GM19455 (cell line): ENCODE results near the gene MACC1.

ENCODE experiments used
- ATAC-seq: cut with Tn5 transposase; IDR thresholded peaks from one replicate; pipeline ENCODE4 v1.9.1; 2021; ENCODE audit not compliant: unreplicated experiment

The MACC1 gene

DNA sequence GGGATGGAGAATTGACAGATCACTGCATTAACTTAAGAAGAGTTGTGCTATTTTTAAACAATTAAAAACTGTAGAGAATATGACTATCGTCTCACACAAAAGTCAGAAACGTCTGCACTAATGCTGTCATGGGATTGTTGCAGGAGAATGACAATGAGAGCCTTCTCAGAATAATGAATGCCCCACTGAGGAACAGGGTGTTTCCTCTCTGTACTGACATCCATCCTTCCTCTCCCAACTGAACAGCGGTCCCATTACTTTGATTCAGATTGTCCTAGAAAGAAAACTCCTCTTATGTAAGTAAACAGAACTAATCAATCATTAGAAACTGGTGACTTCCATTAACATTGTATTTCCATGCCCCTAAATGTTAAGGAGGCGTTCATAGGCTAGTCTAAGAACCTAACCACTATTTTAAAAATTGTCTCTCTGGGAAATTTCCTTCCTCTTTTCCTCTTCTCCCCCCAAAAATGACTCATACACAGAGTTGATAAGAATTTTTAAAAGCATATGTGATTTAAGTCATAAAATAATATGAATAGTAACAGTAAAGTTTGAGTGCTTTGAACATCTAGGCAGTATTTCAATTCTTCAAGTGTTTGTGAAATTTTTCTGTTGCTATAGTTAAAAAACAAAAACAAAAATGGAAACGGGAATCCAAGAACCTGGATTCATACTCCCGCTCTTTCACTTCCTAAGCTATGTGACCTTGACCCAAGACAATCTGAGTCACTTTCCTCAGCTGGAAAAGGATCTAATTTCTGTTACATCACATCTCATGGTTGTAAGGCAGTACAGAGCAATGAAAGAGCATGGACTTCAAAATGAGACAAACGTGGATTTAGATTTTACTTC, 12.7 kb upstream of the MACC1 start:
- ATAC-seq = no peak

- no peak for ATAC-seq
These were observed 11.9 kb upstream of the MACC1 start for GRCh38 chr7:20229081-20229480.

GRCh38 chr7:20228654-20229053, 11.5 kb upstream of the MACC1 start:
- ATAC-seq = no peak

GRCh38 chr7:20227291-20227795, 10.2 kb upstream of the MACC1 start:
- no peak for ATAC-seq

- no peak for ATAC-seq
These were observed 9.7 kb upstream of the MACC1 start for GRCh38 chr7:20226860-20227259.

DNA sequence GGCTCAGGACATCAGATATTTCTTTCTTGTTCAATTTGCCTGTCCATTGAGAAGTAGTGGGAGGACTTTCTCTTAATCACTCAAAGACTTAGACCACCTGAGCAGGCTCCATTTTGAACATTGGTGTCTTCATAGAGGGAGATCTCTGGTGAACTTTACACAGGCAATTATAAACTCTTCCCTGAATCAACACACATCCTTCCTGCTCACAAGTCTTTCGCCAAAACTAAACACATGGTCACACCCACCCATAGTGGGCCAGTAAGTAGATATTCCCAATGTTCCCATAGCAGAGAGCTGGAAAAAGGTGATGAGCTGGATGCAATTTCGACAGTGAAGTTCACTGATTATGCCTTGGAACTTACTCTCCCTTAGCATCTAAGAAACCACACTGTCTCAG, 8.2 kb upstream of the MACC1 start:
- no peak for ATAC-seq

- no peak for ATAC-seq
These were observed 6.8 kb upstream of the MACC1 start for GRCh38 chr7:20224025-20224424.

DNA sequence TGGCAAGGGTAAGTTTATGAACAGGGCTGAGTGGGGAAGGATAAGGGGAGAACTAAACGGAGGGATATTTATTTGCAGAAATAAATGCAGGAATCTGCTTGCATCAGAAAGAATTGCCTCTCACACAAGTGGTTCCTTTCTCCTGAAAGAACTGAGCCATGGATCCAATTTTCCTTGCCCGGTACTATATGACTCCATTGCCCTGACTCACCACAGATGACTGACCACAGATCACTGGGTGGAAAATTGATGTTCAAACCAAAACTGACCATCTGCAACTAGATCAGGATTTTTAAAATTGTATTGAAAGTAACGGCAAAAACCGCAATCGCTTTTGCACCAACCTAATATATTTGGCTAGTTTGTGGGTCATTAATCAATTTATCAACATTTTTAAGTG, 6.2 kb upstream of the MACC1 start:
- no peak for ATAC-seq

DNA sequence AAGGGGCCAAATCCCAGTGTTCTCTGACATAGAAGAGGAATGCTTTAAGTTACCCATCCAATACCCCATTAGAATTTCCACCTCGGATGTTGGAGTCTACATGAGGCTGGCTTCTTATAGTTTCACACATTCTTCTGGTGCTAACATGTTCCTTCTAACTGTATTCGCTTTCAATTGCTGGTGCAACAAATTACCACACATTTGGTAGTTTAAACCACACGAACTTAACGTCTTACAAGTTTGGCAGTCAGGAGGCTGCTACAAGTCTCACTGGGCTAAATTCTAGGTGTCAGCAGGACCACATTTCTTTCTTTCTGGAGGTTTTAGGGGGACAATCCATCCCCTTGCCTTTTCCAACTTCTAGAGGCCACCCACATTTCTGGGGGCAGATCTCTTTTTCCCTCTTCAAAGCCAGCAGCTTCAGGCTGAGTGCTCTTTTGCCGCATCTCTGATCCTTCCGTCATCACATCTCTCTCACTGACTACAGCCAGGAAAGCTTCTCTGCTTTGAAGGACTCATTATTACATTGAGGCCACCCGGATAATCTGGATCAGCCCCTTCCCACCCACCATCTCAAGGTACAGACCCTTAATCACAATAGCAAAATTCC, 5.1 kb upstream of the MACC1 start:
- ATAC-seq = no peak

DNA sequence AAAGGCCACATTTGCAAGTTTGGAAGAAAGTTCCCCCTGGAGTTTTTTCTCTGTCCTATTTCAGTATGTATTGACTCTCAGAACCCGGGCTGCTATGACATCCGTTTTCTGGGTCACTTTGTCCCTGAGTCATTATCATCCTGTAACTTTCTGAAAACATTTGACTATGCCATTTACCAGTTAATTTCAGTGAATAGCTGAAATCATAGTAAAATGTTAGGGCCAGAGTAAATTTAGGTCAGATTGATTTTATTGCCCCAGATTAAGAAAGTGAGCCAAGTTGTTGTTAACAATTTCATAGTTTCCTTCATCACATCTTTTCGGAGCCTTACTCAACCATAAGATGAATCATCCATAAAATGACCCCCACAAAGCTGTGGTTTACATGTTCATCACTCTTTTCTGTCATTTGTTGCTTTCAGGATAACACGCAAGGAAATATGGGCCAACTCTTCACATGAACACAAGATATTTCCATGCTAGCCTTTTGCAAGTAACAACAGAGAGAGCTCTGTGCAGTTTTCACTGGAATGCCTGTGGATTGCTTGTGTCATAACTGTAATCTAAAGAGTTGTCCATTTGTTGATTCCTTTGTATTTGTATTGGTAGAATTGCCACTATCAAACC, 3.9 kb upstream of the MACC1 start:
- ATAC-seq = no peak

DNA sequence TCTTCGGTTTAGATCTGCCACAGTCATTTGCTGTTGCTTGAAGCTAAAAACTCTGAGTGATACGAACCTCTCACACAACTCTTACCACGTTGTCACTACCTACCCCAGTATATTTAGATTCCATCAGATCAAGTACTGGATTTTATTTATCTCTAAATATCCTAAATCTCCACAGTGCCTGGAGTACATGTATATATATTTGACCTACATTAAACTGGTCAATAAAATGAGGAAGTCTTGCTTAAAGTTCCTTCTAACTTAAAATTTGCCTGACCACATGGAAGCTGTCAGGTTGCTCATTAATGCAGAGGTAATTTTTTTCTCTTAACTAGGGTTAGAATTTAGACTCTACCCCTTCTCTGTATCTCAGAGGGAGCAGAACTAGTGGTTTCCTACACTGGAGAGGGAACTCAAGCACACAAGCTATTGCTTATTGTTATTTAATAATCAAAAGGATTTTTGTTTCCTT, 3.1 kb upstream of the MACC1 start:
- no peak for ATAC-seq

GRCh38 chr7:20219446-20220292, 2.5 kb upstream of the MACC1 start:
- peak; percentile 72 for ATAC-seq

GRCh38 chr7:20219062-20219445, 1.9 kb upstream of the MACC1 start:
- ATAC-seq = no peak

GRCh38 chr7:20218279-20218678, 1.1 kb upstream of the MACC1 start:
- ATAC-seq = no peak

DNA sequence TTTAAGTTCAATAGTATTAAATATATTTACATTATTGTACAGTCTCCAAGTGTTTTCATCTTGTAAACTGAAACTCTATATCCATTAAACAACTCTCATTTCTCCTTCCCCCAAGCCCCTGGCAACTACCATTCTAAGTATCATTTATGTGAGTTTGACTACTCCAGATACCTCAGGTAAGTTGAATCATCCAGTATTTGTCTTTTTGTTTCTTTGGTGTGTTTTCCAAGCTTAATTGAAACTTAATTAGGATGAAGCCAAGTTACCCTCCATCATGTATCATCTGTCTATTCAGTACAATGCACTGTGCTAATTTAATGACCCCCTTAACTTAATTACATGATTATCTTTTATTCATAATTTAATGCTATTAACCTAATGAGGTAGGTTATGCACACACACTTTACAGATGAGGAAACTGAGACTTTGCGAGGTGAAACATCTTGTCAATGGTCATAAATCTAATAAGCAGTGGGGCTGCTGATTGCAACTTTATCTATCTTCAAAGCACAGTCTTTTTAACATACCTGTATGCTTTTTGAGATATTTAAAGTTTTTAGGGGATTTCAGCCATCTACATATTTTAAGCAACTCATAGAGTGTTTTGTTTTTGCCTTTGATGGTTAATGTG, 663 bp downstream of the MACC1 start:
- no peak for ATAC-seq

DNA sequence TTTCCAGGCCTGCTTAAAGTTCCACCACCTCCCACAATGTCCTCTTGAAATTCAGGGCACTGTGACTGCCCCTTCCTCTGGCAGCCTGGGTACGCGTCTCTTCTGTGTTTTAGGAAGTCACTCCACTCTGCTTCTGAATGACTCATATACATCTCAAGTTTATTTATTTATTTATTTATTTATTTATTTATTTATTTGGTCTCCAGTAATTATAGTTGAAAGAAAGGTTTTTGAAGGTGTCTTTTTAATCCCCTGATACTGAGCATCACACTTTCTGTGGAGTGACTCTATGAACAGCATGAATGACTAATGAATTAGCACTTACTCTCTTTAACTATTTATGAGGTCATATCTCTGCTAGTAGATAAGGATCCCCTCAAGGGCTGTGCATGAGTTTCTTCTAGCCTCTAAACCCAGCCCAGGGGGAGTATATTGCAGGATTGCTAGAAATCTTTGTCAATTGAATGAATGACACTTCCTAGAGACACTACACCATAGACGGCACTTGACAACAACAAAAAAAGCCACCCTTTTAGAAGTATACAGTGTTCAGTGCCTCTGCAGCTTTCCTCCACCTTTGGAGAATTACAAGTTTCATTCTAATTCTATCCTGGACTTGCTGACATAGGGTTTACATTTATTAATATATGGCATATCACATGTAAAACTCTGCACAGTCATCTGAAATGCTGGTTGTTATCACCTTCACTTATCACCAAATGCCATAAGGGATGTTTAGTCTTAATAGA, 2.1 kb downstream of the MACC1 start:
- ATAC-seq = no peak

- no peak for ATAC-seq
These were observed 3.1 kb downstream of the MACC1 start for GRCh38 chr7:20214132-20214531.

- ATAC-seq = no peak
These were observed 3.8 kb downstream of the MACC1 start for GRCh38 chr7:20213378-20213777.

- no peak for ATAC-seq
These were observed 5.8 kb downstream of the MACC1 start for GRCh38 chr7:20211376-20211775.
